Urinary bladder (tissue), 4 donors: ENCODE data around the gene LIN7A. TPM values are rescaled to one million over a fixed set of nuclear protein-coding genes. Genes with fewer than 3 reads are reported as not detected.

Experiments used
- DNase-seq: peaks from one replicate; pipeline ENCODE4 v3.0.0-alpha.2; 2015; ENCODE audit errors: extremely low spot score
- H3K27ac ChIP-seq: one replicate; pipeline ENCODE4 v1.5.1; 2013; ENCODE audit warnings: low read depth, mild to moderate bottlenecking, moderate library complexity
- H3K36me3 ChIP-seq: one replicate; pipeline ENCODE4 v1.6.1; 2013; ENCODE audit warnings: mild to moderate bottlenecking, moderate library complexity; ENCODE audit not compliant: insufficient read depth
- H3K4me1 ChIP-seq: one replicate; pipeline ENCODE4 v1.6.1; 2013; ENCODE audit warnings: mild to moderate bottlenecking, moderate library complexity; ENCODE audit not compliant: insufficient read depth
- H3K4me3 ChIP-seq: one replicate; pipeline ENCODE4 v1.5.1; 2013; ENCODE audit warnings: low read depth, low read length
- WGBS: extraction: QIAGEN DNeasy Blood & Tissue Kit; methylation state at CpG from one replicate; pipeline ENCODE4 v1.1.7; 2013; 5-methylcytosine and 5-hydroxymethylcytosine counted together
- polyA plus RNA-seq: library from polyadenylated mRNA; stranded (reverse); fragments of 200-250 nt; gene quantifications from one replicate; pipeline ENCODE4 v1.2.3, GENCODE V29; 2013
- small RNA-seq: library from RNA; depleted of rRNA; stranded (forward); fragments of <200 nt; gene quantifications from one replicate; pipeline ENCODE3, GENCODE V24; 2014
- total RNA-seq: library from RNA; depleted of rRNA; stranded (reverse); fragments of >200 nt; gene quantifications from one replicate; pipeline ENCODE4 v1.2.3, GENCODE V29; 2014
- donor health status: healthy with polysubstance abuse.
- donor health status: healthy.

LIN7A gene
- total and polyA plus RNA-seq, 2 donors: 6.2 to 31.2 TPM

- no peak for DNase-seq
- no peaks in the 10 kb centered on the region for H3K4me1 ChIP-seq
- H3K27ac ChIP-seq: no peak overlapping the region
- no peak overlapping the region for H3K4me3 ChIP-seq
- H3K36me3 ChIP-seq: no peaks in the 10 kb centered on the region
- 81% methylated on average over 2 of the region's 2 CpGs for WGBS
Observed at GRCh38 chr12:80766897-80767296, 170.8 kb downstream of the LIN7A start.

- no peak overlapping the region for H3K27ac ChIP-seq
- DNase-seq: no peak
- no peak overlapping the region for H3K4me3 ChIP-seq
- 89% methylated on average over 1 of the region's 1 CpG for WGBS
- H3K36me3 ChIP-seq: no peaks in the 10 kb centered on the region
- no peaks in the 10 kb centered on the region for H3K4me1 ChIP-seq
Observed at GRCh38 chr12:80766210-80766609, 171.5 kb downstream of the LIN7A start.

- H3K4me3 ChIP-seq: no peak overlapping the region
- no peaks in the 10 kb centered on the region for H3K4me1 ChIP-seq
- peak; percentile 48 for DNase-seq
- no peak overlapping the region for H3K27ac ChIP-seq
- no peaks in the 10 kb centered on the region for H3K36me3 ChIP-seq
- 3% methylated on average over 4 of the region's 4 CpGs for WGBS
Observed at GRCh38 chr12:80763874-80764273, 173.9 kb downstream of the LIN7A start.

GRCh38 chr12:80761838-80762237 is 175.9 kb downstream of the LIN7A start:
- no peak overlapping the region for H3K27ac ChIP-seq
- DNase-seq: no peak
- no peaks in the 10 kb centered on the region for H3K36me3 ChIP-seq
- no peak overlapping the region for H3K4me3 ChIP-seq
- no peaks in the 10 kb centered on the region for H3K4me1 ChIP-seq
- WGBS: 86% methylated on average over 5 of the region's 5 CpGs

GRCh38 chr12:80756875-80757274 is 180.9 kb downstream of the LIN7A start:
- no peak for DNase-seq
- WGBS: 88% methylated on average over 1 of the region's 1 CpG
- Histone ChIP-seq H3K4me3 (no peak overlapping the region), H3K36me3 (no peaks in the 10 kb centered on the region), H3K4me1 (no peaks in the 10 kb centered on the region), H3K27ac (no peak overlapping the region)

- Histone ChIP-seq H3K4me3 (no peak overlapping the region), H3K4me1 (no peaks in the 10 kb centered on the region), H3K36me3 (no peaks in the 10 kb centered on the region), H3K27ac (no peak overlapping the region)
- no peak for DNase-seq
- WGBS: 97% methylated on average over 3 of the region's 3 CpGs
Observed at GRCh38 chr12:80754274-80754673, 183.5 kb downstream of the LIN7A start.

GRCh38 chr12:80752464-80752863 is 185.3 kb downstream of the LIN7A start:
- Histone ChIP-seq H3K27ac (no peak overlapping the region), H3K4me3 (no peak overlapping the region), H3K4me1 (no peaks in the 10 kb centered on the region), H3K36me3 (no peaks in the 10 kb centered on the region)
- no peak for DNase-seq

GRCh38 chr12:80749456-80749855 is 188.3 kb downstream of the LIN7A start:
- no peak for DNase-seq
- H3K27ac ChIP-seq: no peak overlapping the region
- WGBS: 70% methylated on average over 2 of the region's 2 CpGs
- H3K36me3 ChIP-seq: no peaks in the 10 kb centered on the region
- H3K4me3 ChIP-seq: no peak overlapping the region
- H3K4me1 ChIP-seq: no peaks in the 10 kb centered on the region

GRCh38 chr12:80747800-80748199 is 189.9 kb downstream of the LIN7A start:
- H3K4me1 ChIP-seq: no peaks in the 10 kb centered on the region
- no peaks in the 10 kb centered on the region for H3K36me3 ChIP-seq
- WGBS: 56% methylated on average over 2 of the region's 2 CpGs
- no peak for DNase-seq
- no peak overlapping the region for H3K4me3 ChIP-seq
- no peak overlapping the region for H3K27ac ChIP-seq

GRCh38 chr12:80745851-80746505 is 191.8 kb downstream of the LIN7A start:
- no peak overlapping the region for H3K27ac ChIP-seq
- H3K4me3 ChIP-seq: no peak overlapping the region
- no peaks in the 10 kb centered on the region for H3K4me1 ChIP-seq
- DNase-seq: no peak
- H3K36me3 ChIP-seq: no peaks in the 10 kb centered on the region
- 77% methylated on average over 6 of the region's 6 CpGs for WGBS

Small RNA genes lying within 50 kb of the gene (small RNA-seq; reads per million reads assigned to genes)
- gene MIR617 (not detected), gene MIR618 (0.24 reads per million)

Other genes starting within 250 kb of the LIN7A start
- gene MYF6, start 230.3 kb downstream of the LIN7A start, total RNA-seq: 8.6 TPM
- gene MYF6, start 230.3 kb downstream of the LIN7A start, polyA plus RNA-seq: not detected
- gene MYF5, start 221.0 kb downstream of the LIN7A start, total RNA-seq: 5.4 TPM
- gene MYF5, start 221.0 kb downstream of the LIN7A start, polyA plus RNA-seq: not detected
- gene ACSS3, start 140.1 kb upstream of the LIN7A start, total RNA-seq: 39.7 TPM
- gene ACSS3, start 140.1 kb upstream of the LIN7A start, polyA plus RNA-seq: 7.8 TPM